ENCODE data around the gene C10orf67.

C10orf67 gene

DNA sequence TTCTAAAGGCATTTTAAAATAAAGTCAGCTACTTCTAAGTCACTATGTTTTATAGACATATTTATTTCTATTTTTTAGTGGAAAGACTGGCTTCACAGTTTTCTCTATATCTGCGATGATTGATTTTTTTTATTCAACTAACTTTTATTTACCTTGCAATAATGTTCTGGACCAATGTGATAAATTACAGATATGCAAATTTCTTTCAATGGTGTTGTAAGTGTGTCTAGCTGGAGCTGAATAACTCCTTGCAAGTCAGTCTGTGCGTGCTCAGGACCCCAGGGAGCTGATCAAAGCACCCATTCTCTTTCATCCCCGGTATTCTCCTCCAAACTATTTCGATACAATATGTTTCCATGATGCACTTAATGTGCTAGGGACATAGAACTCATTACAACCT lies 142.8 kb downstream of the C10orf67 start:
- Mint-ChIP-seq H3K27ac (no peak overlapping the region), H3K36me3 (ENCODE audit: low read depth) (no peaks in the 10 kb centered on the region)

GRCh38 chr10:23200997-23201652 lies 143.5 kb downstream of the C10orf67 start:
- no peaks in the 10 kb centered on the region for H3K36me3 Mint-ChIP-seq (ENCODE audit: low read depth)
- no peak overlapping the region for H3K4me3 Mint-ChIP-seq
- H3K9me3 Mint-ChIP-seq, result no peaks in the 10 kb centered on the region
- TF ChIP-seq, protein P1, sequence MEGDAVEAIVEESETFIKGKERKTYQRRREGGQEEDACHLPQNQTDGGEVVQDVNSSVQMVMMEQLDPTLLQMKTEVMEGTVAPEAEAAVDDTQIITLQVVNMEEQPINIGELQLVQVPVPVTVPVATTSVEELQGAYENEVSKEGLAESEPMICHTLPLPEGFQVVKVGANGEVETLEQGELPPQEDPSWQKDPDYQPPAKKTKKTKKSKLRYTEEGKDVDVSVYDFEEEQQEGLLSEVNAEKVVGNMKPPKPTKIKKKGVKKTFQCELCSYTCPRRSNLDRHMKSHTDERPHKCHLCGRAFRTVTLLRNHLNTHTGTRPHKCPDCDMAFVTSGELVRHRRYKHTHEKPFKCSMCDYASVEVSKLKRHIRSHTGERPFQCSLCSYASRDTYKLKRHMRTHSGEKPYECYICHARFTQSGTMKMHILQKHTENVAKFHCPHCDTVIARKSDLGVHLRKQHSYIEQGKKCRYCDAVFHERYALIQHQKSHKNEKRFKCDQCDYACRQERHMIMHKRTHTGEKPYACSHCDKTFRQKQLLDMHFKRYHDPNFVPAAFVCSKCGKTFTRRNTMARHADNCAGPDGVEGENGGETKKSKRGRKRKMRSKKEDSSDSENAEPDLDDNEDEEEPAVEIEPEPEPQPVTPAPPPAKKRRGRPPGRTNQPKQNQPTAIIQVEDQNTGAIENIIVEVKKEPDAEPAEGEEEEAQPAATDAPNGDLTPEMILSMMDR (IDR thresholded peaks at IDR 0.05), result no peak
- no peak overlapping the region for H3K27ac Mint-ChIP-seq
- H3K27me3 Mint-ChIP-seq (ENCODE audit: low read depth, poor library complexity), result peaks cover 99% of the 10 kb centered on the region
- no peaks in the 10 kb centered on the region for H3K4me1 Mint-ChIP-seq
- DNase-seq, result no peak

More for the DNA sequence above, 142.8 kb downstream of the C10orf67 start:
- Mint-ChIP-seq H3K9me3 (no peaks in the 10 kb centered on the region), H3K4me1 (no peaks in the 10 kb centered on the region), H3K27me3 (ENCODE audit: low read depth, poor library complexity) (peaks cover 97% of the 10 kb centered on the region), H3K4me3 (no peak overlapping the region)
- TF ChIP-seq, protein P1 (IDR thresholded peaks at IDR 0.05), result no peak
- no peak for DNase-seq

DNA sequence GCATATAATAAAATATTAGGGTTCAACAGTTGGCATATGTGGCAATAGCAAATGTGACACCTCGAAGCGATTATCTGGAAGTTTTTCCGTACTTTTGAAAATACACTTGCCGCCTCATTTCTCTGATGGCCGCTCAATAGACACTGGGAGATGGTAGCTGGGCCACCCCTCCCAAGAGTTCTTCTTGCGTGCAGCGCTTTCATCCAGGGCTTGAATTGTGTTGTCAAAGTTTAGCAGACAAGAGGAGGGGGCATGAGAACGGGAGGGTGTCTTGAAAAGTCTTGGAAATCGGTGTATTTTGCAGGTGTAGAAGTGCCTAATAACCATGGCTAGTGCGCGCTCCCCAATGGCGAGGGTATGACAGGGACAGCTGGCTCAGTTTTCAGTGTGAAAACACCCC lies 144.0 kb downstream of the C10orf67 start:
- H3K27me3 Mint-ChIP-seq (ENCODE audit: low read depth, poor library complexity), result peaks cover 100% of the 10 kb centered on the region
- TF ChIP-seq, protein P1 (IDR thresholded peaks at IDR 0.05), result no peak
- H3K4me3 Mint-ChIP-seq, result no peak overlapping the region
- no peaks in the 10 kb centered on the region for H3K9me3 Mint-ChIP-seq
- no peaks in the 10 kb centered on the region for H3K36me3 Mint-ChIP-seq (ENCODE audit: low read depth)
- no peak overlapping the region for H3K27ac Mint-ChIP-seq
- DNase-seq, result no peak
- H3K4me1 Mint-ChIP-seq, result peaks cover under 1% of the 10 kb centered on the region

DNA sequence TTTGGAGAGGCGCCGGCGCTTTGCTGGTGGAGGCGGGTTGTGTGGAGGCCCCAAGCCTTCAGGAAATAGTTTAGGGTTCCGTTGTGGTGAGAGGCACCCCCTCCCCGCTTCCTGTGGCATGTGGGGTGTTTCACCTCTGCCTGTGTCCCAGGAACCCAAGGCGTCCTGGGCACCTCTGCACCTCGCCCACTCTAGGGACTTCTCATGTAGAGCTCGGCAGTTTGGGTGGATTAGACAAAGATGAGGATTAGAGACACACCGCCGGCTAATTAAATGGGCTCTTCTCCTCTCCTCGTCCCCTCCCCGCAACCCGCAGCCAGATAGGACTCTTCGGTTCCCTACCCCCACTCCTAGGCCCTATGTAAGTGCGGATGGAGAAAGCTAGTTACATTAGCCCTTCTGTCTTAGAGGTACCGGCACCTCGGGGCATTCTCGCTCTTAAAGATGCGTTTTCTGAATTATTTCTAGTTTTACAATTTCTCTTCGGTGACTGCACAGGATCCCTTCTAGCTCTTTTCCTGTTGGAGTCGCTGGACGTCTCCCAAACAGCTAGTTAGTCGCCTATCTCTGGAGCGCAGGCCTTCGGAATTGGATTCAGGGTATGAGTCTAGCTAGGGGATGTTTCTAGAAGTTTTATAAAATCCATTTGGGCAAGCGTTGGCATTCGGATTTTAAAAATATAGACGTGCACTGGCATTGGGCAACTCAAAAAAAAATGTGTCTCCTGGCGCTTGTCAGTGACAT lies 144.7 kb downstream of the C10orf67 start:
- no peaks in the 10 kb centered on the region for H3K36me3 Mint-ChIP-seq (ENCODE audit: low read depth)
- no peaks in the 10 kb centered on the region for H3K9me3 Mint-ChIP-seq
- TF ChIP-seq, protein P1 (IDR thresholded peaks at IDR 0.05), result no peak
- DNase-seq, result no peak
- no peak overlapping the region for H3K4me3 Mint-ChIP-seq
- peaks cover 4% of the 10 kb centered on the region for H3K4me1 Mint-ChIP-seq
- no peak overlapping the region for H3K27ac Mint-ChIP-seq
- peaks cover 100% of the 10 kb centered on the region for H3K27me3 Mint-ChIP-seq (ENCODE audit: low read depth, poor library complexity)

DNA sequence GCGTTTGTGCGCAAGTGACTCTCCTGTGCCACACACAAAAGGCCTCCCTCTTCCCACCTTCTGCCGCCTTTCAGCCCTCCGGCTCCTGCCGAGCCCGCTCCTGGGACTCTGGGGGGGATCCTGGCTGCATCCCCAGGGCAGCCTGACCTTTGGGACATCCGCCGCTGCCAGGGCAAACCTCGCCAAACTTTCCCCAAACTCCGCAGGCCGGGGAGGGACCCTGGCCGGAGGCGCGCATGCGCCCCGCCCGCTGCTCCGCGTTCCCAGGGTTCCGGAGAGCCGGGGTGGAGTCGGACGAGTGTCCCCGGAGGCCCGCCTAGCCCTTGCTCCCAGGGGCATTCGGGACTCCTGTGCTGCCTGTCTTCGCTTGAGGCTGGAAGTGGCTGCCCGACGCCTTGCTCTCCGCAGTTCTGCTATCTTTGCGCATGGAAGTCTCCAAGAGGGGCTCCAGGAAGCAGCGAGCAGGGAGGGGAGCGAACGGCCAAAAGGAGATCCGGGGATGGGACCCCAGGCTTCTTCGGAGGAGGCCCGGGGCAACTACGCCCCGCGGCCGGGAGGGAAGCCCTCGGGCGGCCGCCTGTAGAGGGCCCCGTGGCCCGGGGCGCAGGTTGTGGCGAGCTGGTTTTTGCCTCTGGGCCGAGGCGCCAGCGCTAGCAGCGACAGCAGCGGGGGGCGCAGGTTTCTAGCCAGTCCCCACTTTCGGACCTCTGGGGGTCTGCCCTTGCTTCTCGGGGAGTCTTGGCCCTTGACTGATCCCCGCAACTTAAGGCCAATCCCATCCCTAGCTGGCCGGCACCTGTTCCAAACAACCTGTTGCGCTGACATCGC lies 145.4 kb downstream of the C10orf67 start:
- Mint-ChIP-seq H3K9me3 (no peaks in the 10 kb centered on the region), H3K4me3 (peak overlapping the region; percentile 49), H3K4me1 (peaks cover 4% of the 10 kb centered on the region), H3K27ac (no peak overlapping the region), H3K27me3 (ENCODE audit: low read depth, poor library complexity) (peaks cover 100% of the 10 kb centered on the region), H3K36me3 (ENCODE audit: low read depth) (no peaks in the 10 kb centered on the region)
- TF ChIP-seq, protein P1 (IDR thresholded peaks at IDR 0.05), result no peak
- DNase-seq, result peak; percentile 46

All from nephron progenitor cell (in vitro differentiated cells).